HG03469 (cell line): Measurements from ENCODE around the gene LPA.
"Not testable (repeated sequence)": the region's sequence is repeated elsewhere in the genome, so short reads cannot be mapped to it uniquely, and the experiment has no call there.

Experiments used
- ATAC-seq: cut with Tn5 transposase; IDR thresholded peaks from one replicate; pipeline ENCODE4 v1.9.1; 2021; ENCODE audit warnings: mild to moderate bottlenecking, moderate library complexity, moderate number of reproducible peaks; ENCODE audit not compliant: unreplicated experiment

Gene LPA

DNA sequence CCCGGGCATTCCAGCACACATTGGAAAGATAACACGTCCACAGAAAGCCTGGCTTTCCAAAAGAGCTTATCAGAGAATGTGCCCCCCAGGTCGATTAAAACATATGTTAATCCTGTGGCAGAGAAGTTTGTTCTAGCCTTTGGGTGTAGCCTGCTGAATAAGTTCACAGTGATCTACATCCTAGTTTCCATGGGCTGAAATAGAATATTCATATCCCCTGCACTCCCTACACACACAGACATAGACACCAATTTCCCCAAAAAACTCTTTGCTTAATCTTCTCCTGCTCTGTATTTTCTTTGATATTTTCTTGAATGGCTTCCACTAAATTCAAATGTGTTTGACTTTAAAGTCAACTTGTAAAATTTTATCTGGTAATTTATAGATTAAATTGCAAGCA lies 1.6 kb downstream of the LPA start:
- no peak for ATAC-seq

- ATAC-seq: no peak
Observed at GRCh38 chr6:160661216-160661615, 2.9 kb downstream of the LPA start.

DNA sequence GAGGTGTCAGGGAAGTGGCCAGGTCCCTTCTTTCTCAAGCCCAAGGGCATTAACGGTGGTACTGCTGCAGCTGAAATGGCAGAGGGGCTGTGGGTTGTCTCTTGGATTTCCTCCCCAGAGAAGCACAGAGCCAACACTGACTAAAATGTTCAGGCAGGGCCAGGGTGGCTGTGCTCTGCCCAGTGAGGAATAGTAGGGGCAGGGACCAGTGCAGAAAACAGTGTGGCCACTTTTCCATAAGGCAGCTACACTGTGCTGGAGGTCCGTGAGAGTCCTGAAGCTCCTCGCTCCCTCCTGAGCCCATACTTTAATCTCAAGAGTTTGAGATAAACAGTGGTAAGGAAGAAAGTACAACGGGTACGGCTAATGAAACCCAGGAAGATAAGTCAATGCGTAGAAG lies 4.5 kb downstream of the LPA start:
- no peak for ATAC-seq

DNA sequence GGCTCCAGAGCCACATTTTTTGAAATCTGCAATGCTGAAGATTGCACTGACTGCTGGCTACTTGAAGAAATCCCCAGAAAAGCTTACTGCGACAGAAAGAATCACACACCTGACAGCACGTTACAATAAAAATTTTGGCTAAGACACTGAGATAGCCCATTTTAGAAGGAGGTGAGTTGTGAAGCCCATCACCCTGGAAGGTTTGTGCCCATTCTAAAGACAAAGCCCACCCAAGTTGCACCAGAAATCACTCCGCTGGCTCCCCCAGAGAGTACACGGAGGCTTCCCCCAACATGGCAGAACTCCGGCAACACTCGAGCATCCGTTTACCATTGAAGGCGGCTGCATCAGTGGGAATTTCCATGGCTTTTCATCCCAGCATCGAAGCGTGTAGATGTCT lies 29.4 kb downstream of the LPA start:
- no peak for ATAC-seq

DNA sequence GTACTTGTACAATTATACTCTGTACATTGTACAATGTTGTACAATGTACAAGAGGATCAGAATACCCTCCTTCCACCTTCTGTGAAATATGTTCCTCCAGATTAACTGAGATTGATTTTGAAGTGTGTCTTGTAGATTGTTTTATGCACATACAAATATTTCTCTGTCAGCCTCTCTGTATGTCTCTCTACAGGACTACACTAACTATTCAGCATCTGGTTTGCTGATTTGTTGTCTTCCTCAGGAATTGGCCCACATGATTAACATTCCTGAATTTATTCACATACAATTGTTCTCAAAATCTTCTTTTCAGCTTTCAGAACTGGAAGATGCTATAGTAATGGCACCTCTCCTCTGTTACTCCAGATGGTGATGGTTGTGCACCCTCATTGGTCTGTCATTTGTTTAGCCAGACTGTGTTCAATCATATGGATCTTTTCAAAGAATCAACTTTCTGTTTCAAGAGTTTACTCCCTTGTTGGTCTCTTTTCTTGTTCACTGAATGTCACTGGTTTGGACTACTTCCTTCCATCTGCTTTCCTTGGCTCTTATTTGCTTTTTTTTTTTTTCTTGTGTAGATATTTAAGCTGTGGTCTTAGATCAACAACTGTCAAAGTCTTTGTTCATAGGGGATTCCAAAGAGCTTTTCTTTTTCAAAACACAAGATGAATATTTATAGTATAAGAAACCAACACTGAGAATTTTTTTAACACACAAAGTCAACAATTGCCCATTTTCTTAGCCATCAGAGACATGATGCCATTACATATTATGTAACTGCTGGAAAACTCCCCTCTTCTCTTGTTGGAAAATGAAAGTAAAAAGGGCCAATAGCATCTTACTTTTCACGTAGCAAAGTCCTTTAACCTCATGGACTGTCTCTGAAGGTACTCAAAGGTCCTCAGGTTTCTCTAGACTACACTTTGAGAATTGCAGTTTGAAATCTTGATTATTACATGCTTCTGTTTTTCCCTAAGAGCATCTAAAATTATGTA lies 67.9 kb downstream of the LPA start:
- no peak for ATAC-seq

GRCh38 chr6:160595297-160595696 lies 68.8 kb downstream of the LPA start:
- ATAC-seq: not testable (repeated sequence)

- no peak for ATAC-seq
Observed at GRCh38 chr6:160586374-160586773, 77.7 kb downstream of the LPA start.

- no peak for ATAC-seq
Observed at GRCh38 chr6:160583794-160584193, 80.3 kb downstream of the LPA start.

DNA sequence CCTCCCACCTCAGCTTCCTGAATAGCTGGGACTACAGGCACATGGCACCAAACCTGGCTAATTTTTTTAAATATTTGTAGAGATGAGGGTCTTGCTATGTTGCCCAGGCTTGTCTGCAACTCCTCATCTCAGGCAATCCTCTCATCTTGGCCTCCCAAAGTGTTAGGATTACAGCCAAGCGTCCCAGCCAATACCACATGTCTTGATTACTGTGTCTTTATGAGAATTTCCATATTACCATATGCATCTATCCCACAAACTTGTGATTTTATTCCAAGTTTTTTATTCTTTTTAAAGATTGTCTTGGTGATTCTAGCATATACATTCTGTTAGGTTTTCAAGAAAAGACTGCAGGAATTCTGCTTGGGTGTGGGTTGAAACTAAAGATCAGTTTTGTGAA lies 82.7 kb downstream of the LPA start:
- no peak for ATAC-seq

DNA sequence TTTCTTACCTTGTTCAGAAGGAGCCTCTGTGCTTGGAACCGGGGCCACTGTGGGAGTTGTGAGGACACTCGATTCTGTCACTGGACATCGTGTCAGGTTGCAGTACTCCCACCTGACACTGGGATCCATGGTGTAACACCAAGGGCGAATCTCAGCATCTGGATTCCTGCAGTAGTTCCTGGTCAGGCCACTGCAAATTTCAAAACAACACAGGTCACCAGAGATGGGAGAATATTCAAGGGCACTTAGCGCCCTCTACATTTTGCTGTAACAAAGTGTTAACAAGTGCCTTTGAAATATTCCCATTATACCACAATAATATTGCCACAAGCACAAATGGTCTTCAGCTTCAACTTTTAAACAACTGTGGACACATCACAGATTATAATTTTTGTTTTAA lies 85.6 kb downstream of the LPA start:
- ATAC-seq: not testable (repeated sequence)

DNA sequence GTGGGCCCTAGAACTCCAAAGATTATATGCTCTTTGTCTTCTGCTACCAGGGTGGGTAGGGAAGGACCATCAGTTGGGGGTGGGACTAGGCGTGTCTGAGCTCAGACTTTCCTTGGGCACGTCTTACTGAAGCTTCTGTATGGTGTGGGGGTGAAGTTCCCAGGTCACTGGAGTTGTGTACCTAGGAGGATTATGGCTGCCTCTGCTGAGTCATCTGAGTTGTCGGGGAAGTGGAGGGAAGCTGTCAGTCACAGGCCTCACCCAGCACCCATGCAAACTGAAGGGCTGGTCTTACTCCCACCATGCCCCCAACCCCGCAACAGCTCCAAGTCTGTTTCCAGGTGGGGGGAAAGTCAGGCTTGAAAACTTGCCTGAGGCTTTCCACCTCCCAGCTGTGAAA lies 90.1 kb downstream of the LPA start:
- ATAC-seq: no peak

DNA sequence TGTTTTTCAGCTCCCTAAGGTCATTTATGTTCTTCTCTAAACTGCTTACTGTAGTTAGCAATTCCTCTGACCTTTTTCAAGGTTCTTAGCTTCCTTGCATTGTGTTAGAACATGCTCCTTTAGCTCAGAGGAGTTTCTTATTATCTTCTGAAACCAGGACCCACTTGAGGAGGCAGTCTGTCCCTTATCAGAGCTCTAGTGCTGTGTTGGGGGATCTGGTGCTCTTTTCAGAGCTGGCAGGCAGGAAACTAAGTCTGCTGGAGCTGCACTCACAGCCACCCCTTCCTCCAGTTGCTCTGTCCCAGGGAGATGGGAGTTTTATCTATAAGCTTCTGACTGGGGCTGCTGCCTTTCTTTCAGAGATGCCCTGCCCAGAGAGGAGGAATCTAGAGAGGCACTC lies 92.9 kb downstream of the LPA start:
- not testable (repeated sequence) for ATAC-seq

GRCh38 chr6:160544802-160545201 lies 119.3 kb downstream of the LPA start:
- no peak for ATAC-seq

DNA sequence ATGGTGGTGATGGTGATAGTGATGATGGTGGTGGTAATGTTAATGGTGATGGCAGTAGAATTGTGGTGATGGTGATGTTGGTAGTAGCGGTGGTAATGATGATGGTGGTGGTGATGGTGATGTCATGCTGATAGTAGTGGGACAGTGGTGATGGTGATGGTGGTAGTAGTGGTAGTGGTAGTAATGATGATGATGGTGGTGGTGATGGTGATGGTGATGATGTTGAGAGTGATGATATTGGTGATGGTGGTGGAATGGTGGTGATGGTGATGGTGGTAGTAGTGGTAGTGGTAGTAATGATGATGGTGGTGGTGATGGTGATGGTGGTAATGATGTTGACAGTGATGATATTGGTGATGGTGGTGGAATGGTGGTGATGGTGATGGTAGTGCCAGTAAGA lies 128.8 kb downstream of the LPA start:
- no peak for ATAC-seq

DNA sequence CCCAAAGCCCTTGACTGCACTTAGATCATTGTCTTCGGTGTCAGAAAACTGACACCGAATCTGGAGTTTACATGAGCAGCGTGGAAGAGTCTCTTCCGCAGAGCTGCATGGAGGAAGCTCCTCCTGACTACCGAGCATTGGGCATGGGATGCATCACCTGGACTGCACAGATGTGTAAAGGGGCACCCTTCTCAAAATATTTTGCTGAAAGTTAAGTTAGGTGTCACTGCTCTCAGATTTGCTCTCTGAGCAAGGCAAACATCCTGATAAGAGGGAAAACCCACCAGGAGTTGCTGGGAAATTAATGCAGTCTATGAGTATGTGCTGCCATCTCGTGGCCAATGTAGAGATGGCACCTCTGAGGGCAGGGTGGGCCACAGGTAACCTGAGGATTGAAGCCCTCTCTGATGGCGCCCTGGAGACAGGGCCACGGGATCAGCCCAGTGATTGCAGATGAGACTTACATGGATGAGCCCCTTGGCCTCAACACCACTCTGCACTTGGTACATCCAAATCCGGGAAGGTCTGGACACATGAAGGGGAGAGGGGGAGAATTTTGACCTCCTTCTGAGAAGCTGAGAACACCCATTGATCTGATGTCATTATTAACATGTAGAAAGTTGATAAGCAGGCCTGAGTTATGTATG lies 129.9 kb downstream of the LPA start:
- peak; percentile 79 for ATAC-seq

DNA sequence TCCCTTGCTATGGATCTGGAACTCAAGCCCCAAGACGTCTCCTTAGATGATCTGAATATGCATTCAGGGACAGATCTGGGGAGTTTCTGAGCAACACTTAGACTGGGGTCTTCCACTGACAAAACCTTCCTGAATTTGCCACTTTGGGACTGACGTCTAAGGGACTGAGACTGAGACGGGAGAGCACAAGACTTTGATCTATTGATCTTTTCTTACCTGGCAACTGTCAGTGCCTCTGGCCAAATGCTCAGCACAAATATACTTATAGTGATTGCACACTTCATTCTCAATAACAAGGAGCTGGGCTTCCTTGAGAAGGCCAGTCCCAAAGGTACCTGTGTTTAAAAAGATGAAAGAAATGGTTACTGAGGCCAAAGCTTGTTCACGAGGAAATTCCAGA lies 131.8 kb downstream of the LPA start:
- ATAC-seq: no peak

DNA sequence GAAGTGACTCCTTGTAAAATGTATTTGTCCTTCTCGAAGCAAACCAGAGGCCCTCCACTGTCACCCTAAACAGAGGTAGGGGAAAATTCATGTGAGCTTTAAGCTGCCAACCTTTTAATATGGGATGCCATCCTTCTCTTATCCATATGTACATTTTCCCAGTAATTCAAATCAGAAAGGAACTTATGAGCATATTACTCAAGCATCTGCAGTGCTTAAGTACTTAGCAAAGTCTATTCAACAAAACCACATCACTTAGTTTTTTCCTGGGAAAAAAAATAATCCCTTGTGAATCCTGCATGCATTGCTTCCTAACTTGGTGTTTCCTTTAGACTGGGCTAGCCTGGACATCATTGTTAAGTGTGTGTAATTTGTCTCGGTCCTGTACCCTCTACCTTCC lies 132.2 kb downstream of the LPA start:
- no peak for ATAC-seq

DNA sequence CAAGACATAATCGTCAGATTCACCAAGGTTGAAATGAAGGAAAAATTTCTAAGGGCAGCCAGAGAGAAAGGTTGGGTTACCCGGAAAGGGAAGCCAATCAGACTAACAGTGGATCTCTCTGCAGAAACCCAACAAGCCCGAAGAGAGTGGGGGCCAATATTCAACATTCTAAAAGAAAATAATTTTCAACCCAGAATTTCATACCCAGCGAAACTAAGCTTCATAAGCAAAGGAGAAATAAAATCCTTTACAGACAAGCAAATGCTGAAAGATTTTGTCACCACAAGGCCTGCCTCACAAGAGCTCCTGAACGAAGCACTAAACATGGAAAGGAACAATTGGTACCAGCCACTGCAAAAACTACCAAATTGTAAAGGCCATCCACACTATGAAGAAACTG lies 134.6 kb downstream of the LPA start:
- ATAC-seq: not testable (repeated sequence)

DNA sequence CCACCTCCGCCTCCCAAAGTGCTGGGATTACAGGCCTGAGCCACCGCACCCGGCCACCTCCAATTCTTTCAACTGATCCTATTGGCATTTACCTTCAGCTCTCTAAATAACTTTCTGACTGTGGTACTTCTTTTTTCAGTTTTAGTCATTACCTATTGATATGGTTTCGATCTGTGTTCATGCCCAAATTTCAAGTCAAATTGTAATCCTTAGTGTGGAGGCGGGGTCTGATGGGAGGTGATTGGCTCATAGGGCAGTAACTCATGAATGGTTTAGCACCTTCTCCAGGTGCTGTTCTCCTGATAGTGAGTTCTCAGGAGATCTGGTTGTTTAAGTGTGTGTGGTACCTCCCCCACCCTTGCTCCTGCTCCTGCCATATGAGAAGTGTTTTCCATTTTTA lies 140.9 kb downstream of the LPA start:
- ATAC-seq: peak; percentile 37

GRCh38 chr6:160520043-160520904 lies 143.8 kb downstream of the LPA start:
- ATAC-seq: peak; percentile 54

- no peak for ATAC-seq
Observed at GRCh38 chr6:160519603-160520042, 144.5 kb downstream of the LPA start.
